ENCODE data around the gene COLEC12. TPM values are rescaled to one million over a fixed set of nuclear protein-coding genes. Genes with fewer than 3 reads are reported as not detected.
A peak's percentile ranks its signal among the peaks of the same experiment; 100 is the strongest.

COLEC12 gene
- total RNA-seq, 1 donor from 2014 or later: 93.7 TPM

- no peak for DNase-seq (ENCODE audit: low spot score)
Measured at GRCh38 chr18:446941-447560, 53.5 kb downstream of the COLEC12 start.

GRCh38 chr18:445055-445454, 55.4 kb downstream of the COLEC12 start:
- no peak for DNase-seq (ENCODE audit: low spot score)

- no peak for DNase-seq (ENCODE audit: low spot score)
Measured at GRCh38 chr18:438571-438970, 61.9 kb downstream of the COLEC12 start.

GRCh38 chr18:435940-436339, 64.6 kb downstream of the COLEC12 start:
- DNase-seq (ENCODE audit: low spot score): no peak

GRCh38 chr18:434410-434809, 66.1 kb downstream of the COLEC12 start:
- peak; percentile 25 for DNase-seq (ENCODE audit: low spot score)

- no peak for DNase-seq (ENCODE audit: low spot score)
Measured at GRCh38 chr18:433960-434359, 66.5 kb downstream of the COLEC12 start.

- no peak for DNase-seq (ENCODE audit: low spot score)
Measured at GRCh38 chr18:433298-433697, 67.2 kb downstream of the COLEC12 start.

- DNase-seq (ENCODE audit: low spot score): no peak
Measured at GRCh38 chr18:432791-433190, 67.7 kb downstream of the COLEC12 start.

- no peak for DNase-seq (ENCODE audit: low spot score)
Measured at GRCh38 chr18:429030-429429, 71.5 kb downstream of the COLEC12 start.

GRCh38 chr18:427005-427404, 73.5 kb downstream of the COLEC12 start:
- no peak for DNase-seq (ENCODE audit: low spot score)

- DNase-seq (ENCODE audit: low spot score): no peak
Measured at GRCh38 chr18:425106-425745, 75.3 kb downstream of the COLEC12 start.

GRCh38 chr18:424668-425067, 75.8 kb downstream of the COLEC12 start:
- DNase-seq (ENCODE audit: low spot score): no peak

GRCh38 chr18:424071-424661, 76.3 kb downstream of the COLEC12 start:
- DNase-seq (ENCODE audit: low spot score): peak; percentile 70

GRCh38 chr18:422966-423365, 77.5 kb downstream of the COLEC12 start:
- no peak for DNase-seq (ENCODE audit: low spot score)

GRCh38 chr18:421247-422155, 79.0 kb downstream of the COLEC12 start:
- DNase-seq (ENCODE audit: low spot score): no peak

GRCh38 chr18:420661-421246, 79.7 kb downstream of the COLEC12 start:
- DNase-seq (ENCODE audit: low spot score): no peak

- DNase-seq (ENCODE audit: low spot score): no peak
Measured at GRCh38 chr18:419541-420175, 80.8 kb downstream of the COLEC12 start.

GRCh38 chr18:417495-417894, 83.0 kb downstream of the COLEC12 start:
- DNase-seq (ENCODE audit: low spot score): peak; percentile 47

- no peak for DNase-seq (ENCODE audit: low spot score)
Measured at GRCh38 chr18:416930-417329, 83.6 kb downstream of the COLEC12 start.

GRCh38 chr18:415617-416612, 84.6 kb downstream of the COLEC12 start:
- peak; percentile 95 for DNase-seq (ENCODE audit: low spot score)

All from umbilical cord (tissue), 2 donors.